Ishikawa (cell line): ENCODE data around the gene GNAO1.

Experiments used
- EP300 ChIP-seq: IDR thresholded peaks from 2 replicates; pipeline ENCODE4 v1.6.1; 2012; ENCODE audit warnings: borderline replicate concordance
- NFIC ChIP-seq: IDR thresholded peaks from 2 replicates; pipeline ENCODE4 v1.6.1; 2012
- RAD21 ChIP-seq: IDR thresholded peaks from 2 replicates; pipeline ENCODE4 v1.6.1; 2012; ENCODE audit warnings: low read depth
- TF ChIP-seq, protein P1 (sequence below): IDR thresholded peaks from 2 replicates; pipeline ENCODE4 v1.6.1; 2012; ENCODE audit warnings: low read depth, mild to moderate bottlenecking

DNA sequence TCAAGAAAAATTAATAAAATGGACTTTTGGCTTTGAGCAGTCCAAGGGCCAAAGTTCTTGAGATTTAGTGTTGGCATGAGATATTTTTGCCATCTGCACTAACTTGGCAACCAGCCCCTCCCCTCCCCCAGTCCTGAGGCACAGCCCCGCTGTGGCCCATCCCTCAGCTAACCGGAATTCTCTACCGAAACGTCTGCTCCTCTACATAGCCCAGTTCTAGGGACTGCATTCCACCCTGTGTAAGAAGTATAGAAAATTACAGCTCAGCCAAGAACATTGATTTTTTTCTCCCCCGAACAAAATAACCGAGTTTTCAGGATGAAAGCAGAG is 136.6 kb downstream of the GNAO1 start:
- TF ChIP-seq, protein P1, sequence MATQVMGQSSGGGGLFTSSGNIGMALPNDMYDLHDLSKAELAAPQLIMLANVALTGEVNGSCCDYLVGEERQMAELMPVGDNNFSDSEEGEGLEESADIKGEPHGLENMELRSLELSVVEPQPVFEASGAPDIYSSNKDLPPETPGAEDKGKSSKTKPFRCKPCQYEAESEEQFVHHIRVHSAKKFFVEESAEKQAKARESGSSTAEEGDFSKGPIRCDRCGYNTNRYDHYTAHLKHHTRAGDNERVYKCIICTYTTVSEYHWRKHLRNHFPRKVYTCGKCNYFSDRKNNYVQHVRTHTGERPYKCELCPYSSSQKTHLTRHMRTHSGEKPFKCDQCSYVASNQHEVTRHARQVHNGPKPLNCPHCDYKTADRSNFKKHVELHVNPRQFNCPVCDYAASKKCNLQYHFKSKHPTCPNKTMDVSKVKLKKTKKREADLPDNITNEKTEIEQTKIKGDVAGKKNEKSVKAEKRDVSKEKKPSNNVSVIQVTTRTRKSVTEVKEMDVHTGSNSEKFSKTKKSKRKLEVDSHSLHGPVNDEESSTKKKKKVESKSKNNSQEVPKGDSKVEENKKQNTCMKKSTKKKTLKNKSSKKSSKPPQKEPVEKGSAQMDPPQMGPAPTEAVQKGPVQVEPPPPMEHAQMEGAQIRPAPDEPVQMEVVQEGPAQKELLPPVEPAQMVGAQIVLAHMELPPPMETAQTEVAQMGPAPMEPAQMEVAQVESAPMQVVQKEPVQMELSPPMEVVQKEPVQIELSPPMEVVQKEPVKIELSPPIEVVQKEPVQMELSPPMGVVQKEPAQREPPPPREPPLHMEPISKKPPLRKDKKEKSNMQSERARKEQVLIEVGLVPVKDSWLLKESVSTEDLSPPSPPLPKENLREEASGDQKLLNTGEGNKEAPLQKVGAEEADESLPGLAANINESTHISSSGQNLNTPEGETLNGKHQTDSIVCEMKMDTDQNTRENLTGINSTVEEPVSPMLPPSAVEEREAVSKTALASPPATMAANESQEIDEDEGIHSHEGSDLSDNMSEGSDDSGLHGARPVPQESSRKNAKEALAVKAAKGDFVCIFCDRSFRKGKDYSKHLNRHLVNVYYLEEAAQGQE = no peak
- no peak for TF ChIP-seq EP300
- TF ChIP-seq RAD21 = no peak
- TF ChIP-seq NFIC = no peak
